NCI-H524 treated with DMSO at 0.1 percent for 48 hours (cell line): ENCODE measurements around the gene NUP188.
"Not testable (repeated sequence)": the region's sequence is repeated elsewhere in the genome, so short reads cannot be mapped to it uniquely, and the experiment has no call there.

Source experiments
- DNase-seq: peaks from one replicate; lab custom pipeline; 2025; lab: John Stamatoyannopoulos, UW

The NUP188 gene

DNA sequence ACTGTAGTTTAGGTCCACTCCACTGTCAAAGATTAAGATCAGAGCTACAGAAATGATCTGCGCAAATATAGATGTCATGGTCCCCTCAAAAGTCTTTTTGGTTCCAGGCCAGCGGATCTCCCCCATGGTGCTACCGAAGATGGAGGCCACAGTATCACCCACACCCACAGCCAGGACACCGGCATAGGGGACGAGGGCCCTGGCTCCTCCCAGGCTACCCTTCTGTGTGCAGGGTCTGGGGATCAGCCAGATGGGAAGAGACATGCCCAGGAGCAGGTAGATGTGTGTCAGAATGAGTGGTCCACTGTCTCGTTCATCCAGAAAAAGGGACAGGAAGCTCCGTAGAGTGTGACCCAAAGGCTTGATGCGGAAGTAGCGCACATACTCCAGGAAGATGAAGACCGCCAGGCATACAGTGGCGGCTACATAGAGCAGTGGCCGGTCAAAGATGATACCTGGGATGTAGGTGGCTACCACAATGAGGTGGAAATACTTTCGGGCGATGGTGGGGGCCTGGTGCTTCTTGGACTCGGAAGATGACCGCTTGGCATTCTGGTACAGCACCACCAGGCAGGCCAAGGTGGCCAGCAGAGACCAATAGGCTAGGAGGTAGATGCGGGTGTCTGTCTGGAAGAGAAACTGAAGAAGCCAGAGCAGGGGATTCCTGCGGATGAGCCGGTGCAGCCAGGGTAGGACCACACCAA is 1.5 kb upstream of the NUP188 start:
- no peak for DNase-seq

DNA sequence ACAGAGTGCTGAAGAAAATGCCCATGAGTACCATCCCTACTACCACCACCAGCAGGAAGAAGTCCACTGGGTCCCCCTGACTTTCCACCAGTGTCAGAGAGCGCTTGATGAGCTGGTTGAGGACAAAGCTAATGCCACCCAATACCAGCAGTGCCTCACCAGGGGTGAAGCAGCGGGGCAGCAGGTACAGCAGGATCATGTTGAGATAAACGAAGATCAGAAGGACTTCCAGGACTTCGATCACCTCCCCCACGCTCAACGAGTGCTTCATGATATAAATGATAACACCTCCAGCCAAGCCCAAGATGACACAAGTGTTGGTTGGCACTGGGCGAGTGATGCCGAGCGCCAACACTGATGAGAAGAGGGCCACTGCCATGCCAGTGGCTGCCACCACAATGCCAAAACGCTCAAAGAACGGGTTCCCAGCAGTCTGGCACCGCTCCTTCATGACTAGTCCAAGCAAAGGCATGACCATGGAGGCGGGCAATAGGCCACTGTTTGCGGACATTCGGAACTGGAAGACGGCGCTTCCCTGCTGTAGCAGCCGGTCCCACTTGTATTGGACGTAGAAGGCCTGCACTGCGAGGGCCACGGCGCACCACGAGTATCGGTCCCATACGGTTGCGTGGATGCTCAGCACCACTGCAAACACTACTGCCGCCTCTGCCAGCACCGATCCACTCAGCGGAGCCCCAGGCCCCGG is 775 bp upstream of the NUP188 start:
- DNase-seq = no peak

DNA sequence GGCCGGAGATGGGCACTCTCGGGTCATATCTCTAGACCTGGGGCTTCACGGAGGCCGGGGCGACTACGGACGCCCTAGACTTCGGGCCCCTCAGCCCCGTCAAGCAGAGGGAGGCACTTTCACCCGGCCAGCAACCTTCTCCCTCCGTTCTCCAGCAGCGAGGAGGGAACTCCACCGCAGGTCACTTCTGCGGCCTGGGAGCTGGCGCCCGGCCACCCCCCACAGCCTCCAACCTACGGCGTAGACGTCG is 297 bp upstream of the NUP188 start:
- no peak for DNase-seq

DNA sequence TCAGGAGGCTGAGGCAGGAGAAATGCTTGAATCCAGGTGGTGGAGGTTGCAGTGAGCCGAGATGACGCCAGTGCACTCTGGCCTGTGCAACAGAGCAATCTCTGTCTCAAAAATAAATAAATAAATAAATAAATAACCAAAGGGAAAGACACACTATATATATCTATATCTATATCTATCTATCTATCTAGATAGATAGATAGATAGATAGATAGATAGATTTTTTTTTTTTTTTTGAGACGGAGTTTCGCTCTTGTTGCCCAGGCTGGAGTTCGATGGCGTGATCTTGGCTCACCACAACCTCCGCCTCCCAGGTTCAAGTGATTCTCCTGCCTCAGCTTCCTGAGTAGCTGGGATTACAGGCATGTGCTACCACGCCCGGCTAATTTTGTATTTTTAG is 13.9 kb downstream of the NUP188 start:
- DNase-seq = not testable (repeated sequence)

GRCh38 chr9:128969491-128969890 is 22.0 kb downstream of the NUP188 start:
- DNase-seq = no peak

- DNase-seq = no peak
These were observed 25.5 kb downstream of the NUP188 start for GRCh38 chr9:128972956-128973355.

- DNase-seq = no peak
These were observed 31.6 kb downstream of the NUP188 start for GRCh38 chr9:128979111-128979510.

DNA sequence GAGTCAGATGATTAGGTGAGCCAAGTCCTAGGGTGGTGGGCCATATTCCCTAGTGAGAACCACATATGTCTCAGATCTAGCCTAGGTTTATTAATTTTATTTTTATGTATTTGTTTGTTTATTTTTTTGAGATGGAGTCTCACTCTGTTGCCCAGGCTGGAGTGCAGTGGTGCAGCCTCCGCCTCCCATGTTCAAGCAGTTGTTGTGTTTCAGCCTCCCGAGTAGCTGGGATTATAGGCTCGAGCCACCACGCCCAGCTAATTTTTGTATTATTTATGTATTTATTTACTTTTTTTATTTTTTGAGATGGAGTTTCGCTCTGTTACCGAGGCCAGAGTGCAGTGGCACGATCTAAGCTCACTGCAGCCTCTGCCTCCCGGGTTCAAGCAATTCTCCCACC is 36.0 kb downstream of the NUP188 start:
- no peak for DNase-seq

GRCh38 chr9:128986671-128987070 is 39.2 kb downstream of the NUP188 start:
- DNase-seq = no peak

DNA sequence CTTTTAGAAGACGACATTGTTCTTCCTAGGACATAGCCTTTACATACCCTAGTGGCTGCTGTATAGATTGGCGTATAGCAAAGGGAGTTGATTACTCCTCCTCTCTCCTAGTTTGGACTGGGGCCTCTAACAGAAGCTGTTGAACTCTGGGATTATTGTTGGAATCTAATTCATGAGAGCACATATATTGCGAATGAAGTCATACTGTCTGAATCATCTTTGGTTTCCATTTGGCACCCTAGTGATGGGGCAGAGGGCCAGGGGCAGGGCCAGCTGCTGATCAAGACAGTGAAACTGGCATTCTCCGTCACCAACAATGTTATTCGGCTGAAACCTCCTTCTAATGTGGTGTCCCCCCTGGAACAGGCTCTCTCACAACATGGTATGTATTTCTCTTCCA is 40.3 kb downstream of the NUP188 start:
- DNase-seq = no peak

- no peak for DNase-seq
These were observed 45.5 kb downstream of the NUP188 start for GRCh38 chr9:128992995-128993394.

- no peak for DNase-seq
These were observed 48.3 kb downstream of the NUP188 start for GRCh38 chr9:128995791-128996190.

GRCh38 chr9:128998462-128998861 is 51.0 kb downstream of the NUP188 start:
- DNase-seq = no peak

DNA sequence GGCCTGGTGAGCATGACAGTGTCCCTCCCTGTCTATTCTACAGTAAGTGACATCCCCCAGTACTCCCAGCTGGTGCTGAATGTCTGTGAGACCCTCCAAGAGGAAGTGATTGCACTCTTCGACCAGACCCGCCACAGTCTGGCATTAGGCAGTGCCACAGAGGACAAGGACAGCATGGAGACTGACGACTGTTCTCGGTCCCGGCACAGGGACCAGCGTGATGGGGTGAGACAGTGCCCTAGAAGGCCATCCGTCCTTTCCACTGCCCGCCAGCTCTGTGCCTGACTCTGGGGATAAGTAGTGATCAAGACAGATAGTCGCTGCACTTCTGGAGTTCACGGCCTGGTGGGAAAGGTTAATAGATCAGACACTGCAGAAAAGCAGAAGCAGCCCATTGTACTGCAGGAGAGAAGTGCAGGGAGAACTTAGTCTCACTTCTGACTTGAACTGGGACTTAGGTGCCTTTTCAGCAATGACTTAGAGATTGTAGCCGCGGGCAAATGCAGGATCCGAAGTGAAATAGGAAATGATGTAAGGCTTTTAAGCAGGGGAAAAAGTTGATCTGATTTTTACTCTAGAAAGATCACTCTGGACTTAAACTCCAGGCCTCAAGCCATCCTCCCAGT is 52.2 kb downstream of the NUP188 start:
- DNase-seq = no peak

DNA sequence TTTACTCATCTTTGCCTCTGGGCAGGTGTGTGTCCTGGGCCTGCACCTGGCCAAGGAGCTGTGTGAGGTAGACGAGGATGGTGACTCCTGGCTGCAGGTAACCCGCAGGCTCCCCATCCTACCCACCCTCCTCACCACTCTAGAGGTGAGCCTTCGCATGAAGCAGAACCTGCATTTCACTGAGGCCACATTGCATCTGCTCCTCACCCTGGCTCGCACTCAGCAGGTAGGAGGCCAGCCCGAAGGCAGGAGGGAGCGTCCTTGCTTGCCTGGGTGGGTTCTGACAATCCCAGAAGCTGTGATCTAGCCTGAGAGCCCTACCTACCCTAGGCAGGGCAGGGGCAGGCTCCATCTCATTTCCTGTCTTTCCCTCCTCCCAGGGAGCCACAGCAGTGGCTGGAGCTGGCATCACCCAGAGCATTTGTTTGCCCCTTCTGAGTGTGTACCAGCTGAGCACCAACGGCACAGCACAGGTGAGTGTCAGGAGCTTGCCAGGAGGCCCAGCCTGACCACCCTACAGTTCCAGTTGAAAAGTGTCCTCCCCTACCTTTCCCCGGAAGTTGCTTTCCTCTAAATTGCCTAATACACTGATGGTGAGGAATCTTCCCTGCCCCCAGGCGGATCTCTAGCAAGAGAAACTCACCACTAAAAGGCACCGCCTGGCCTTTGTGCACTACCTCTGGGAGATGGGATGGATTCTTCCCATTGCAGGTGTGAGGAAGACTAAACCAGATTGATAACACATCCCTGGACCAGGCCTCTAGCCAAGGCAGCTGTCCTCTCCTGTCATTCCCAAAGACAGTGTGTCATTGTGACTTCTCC is 54.2 kb downstream of the NUP188 start:
- no peak for DNase-seq

DNA sequence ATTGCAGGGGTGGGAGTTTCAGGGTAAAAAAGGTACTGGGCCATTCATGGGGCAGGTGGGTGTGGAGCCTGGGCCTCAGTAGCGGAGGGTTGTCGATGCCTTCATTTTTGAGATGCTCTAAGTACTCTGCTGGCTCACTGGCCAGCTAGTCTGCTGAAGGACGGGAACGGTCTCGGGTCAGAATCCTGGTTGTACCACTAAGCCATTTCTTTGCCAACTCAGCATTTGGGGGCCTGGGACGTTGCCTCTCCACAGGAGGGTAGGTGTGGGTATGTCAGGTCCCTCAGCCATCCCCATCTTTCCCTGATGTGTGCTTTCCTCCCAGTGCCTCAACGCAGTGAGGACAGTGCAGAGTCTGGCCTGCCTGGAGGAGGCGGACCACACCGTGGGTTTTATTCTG is 55.5 kb downstream of the NUP188 start:
- no peak for DNase-seq

GRCh38 chr9:129004173-129004572 is 56.7 kb downstream of the NUP188 start:
- DNase-seq = not testable (repeated sequence)

- no peak for DNase-seq
These were observed 58.0 kb downstream of the NUP188 start for GRCh38 chr9:129005336-129005997.

- peak; percentile 7 for DNase-seq
These were observed 59.0 kb downstream of the NUP188 start for GRCh38 chr9:129006328-129007034.

DNA sequence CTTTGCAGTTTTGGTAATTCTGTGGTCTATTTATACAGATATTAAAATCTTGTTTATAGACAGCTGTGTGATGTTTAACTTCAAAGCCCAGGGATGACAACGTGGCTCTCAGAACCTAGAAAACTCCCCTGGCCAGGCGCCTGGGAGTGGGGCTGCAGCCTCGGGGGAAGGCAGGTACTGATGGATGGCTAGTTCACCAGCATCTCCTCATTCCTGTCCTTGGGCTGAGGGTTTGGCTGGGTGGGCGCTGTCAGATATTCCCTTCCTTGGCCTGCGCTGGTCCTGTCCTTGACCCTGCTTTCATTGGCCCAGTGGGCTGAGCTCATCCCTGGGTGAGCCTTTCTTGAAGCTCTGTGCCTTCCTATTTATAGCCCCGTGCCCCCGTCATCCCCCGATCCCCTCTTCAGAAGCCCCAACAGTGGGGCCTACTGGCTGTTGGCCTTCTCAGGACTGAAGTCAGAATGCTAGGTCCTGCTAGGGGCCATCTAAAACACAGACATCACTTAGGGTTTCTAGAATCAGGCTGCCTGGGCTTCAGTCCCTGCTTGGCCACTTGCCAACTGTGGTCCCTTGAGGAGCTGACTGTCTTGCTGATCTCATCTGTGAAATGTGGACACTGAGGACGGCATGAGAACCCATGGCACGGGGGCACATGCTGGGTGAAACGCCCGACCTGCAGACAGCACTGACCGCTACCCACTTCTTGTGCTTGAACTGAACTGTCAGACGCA is 59.7 kb downstream of the NUP188 start:
- DNase-seq = no peak
